Activated CD4-positive, alpha-beta memory T cell treated with anti-CD3 and anti-CD28 coated beads, Interleukin-2, amount 10 ng/mL, durations not matched to agents 7 days and 5 days (primary cell): ENCODE results near the gene FAM171A2. TPM values are rescaled to one million over a fixed set of nuclear protein-coding genes. Genes with fewer than 3 reads are reported as not detected.
A peak's percentile ranks its signal among the peaks of the same experiment; 100 is the strongest.
"Not testable (repeated sequence)": the region's sequence is repeated elsewhere in the genome, so short reads cannot be mapped to it uniquely, and the experiment has no call there.

Experiments used
- CTCF ChIA-PET: fragments of 350-600 bp; sonication (Branson Sonifier 250); formaldehyde crosslinking; loops from one replicate; lab custom pipeline; 2021; ENCODE audit warnings: antibody characterized with exemption, inconsistent platforms; lab: Charles Lee
- POLR2A ChIA-PET: fragments of 350-600 bp; sonication (Branson Sonifier 250); formaldehyde crosslinking; loops from one replicate; lab custom pipeline; 2021; ENCODE audit warnings: antibody characterized with exemption; lab: Charles Lee
- DNase-seq: peaks from one replicate; pipeline ENCODE4 v3.0.0-alpha.2; 2020
- H3K27ac Mint-ChIP-seq: one replicate; pipeline ENCODE4 v1.8.0; 2021; ENCODE audit warnings: mild to moderate bottlenecking, mixed read lengths
- H3K27me3 Mint-ChIP-seq: one replicate; pipeline ENCODE4 v1.8.0; 2021; ENCODE audit warnings: mixed read lengths
- H3K36me3 Mint-ChIP-seq: one replicate; pipeline ENCODE4 v1.8.0; 2021; ENCODE audit warnings: low read depth, mixed read lengths
- H3K4me1 Mint-ChIP-seq: one replicate; pipeline ENCODE4 v1.8.0; 2021; ENCODE audit warnings: mixed read lengths
- H3K4me3 Mint-ChIP-seq: one replicate; pipeline ENCODE4 v1.8.0; 2021; ENCODE audit warnings: mild to moderate bottlenecking, mixed read lengths
- H3K9me3 Mint-ChIP-seq: one replicate; pipeline ENCODE4 v1.8.0; 2021; ENCODE audit warnings: mixed read lengths
- total RNA-seq, 2 experiments: library from RNA; stranded (reverse); gene quantifications; one replicate each; pipeline ENCODE4 v1.2.3, GENCODE V29; 2021

FAM171A2 gene
- under 1 TPM in 1 of 2 experiments, not detected in 1; 0.10 TPM for total RNA-seq

DNA sequence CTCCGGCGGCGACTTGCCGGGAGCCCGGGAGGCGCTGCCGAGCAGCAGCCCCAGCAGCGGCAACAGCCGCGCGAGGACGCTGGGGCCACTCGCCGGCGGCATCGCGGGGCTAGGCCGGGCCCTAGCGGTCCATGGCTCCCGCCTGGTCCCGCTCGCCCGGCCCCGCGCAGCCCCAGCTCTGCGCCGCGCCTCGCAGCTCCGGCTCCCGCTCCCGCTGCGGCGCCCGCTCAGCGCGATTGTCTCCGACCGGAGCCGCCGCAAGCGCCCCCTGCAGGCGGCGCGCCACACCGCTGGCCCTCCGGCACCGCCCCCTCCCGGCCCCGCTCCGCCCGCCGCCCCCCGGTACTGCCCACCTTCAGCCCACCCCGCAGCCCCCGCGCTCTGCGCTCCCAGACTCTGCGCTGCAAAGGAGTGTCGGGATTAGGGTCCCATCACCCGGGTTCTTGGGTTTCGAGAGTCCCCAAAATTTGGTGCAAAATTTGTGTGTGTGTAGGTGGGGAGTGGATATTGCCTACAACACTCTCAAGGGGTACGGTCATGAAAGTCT lies at the start of gene FAM171A2:
Gene FAM171A2, minus strand, starts transcription at position 241 of the 547 bp plus-strand sequence. Its CDS starts 139 bp downstream, at position 102.
- H3K9me3 Mint-ChIP-seq: no peaks in the 10 kb centered on the region
- H3K27ac Mint-ChIP-seq: no peak within 1 kb of the TSS
- no peaks in the 10 kb centered on the region for H3K36me3 Mint-ChIP-seq
- H3K4me1 Mint-ChIP-seq: peaks cover 3% of the 10 kb centered on the region
- ChIA-PET CTCF (interaction anchor here (0.6 to 2.3 kb wide), 17 partner anchors 8 to 326 kb away, joined by 3 to 17 read pairs (median 4); partner anchors contain the start of genes CCDC43, GRN and HDAC5), POLR2A (interaction anchor here (1.0 to 1.9 kb wide), 5 partner anchors 10 to 165 kb away, joined by 3 to 8 read pairs (median 3); no protein-coding TSS in a partner anchor)
- DNase-seq: peak; percentile 68
- H3K27me3 Mint-ChIP-seq: peaks cover 44% of the 10 kb centered on the region
- H3K4me3 Mint-ChIP-seq: peak within 1 kb of the TSS; percentile 70

- peaks cover 16% of the 10 kb centered on the region for H3K36me3 Mint-ChIP-seq
- no peaks in the 10 kb centered on the region for H3K27me3 Mint-ChIP-seq
- ChIA-PET CTCF (no interaction called here), POLR2A (no interaction called here)
- H3K9me3 Mint-ChIP-seq: no peaks in the 10 kb centered on the region
- no peak overlapping the region for H3K27ac Mint-ChIP-seq
- no peaks in the 10 kb centered on the region for H3K4me1 Mint-ChIP-seq
- H3K4me3 Mint-ChIP-seq: no peak overlapping the region
- no peak for DNase-seq
These were observed 45.8 kb upstream of the FAM171A2 start for GRCh38 chr17:44409309-44410028.

DNA sequence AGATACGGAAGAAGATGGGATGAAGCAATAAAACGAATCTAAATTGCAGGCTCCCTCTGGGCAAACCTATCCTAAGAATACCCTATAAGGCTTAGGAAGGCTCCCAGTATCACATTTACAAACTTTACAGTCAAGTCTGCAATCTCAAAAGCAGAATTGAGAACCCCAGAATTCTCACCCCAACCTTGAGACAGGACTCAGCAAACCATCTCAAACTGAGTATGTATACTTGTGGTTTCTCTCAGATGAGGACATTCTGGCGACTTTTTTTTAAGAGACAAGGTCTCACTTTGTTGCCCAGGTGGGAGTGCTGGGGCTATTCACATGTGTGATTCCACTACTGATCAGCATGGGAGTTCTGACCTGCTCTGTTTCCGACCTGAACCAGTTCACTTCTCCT lies 45.1 kb upstream of the FAM171A2 start:
- no peak overlapping the region for H3K27ac Mint-ChIP-seq
- no peak overlapping the region for H3K4me3 Mint-ChIP-seq
- DNase-seq: no peak
- no peaks in the 10 kb centered on the region for H3K9me3 Mint-ChIP-seq
- POLR2A ChIA-PET: no interaction called here
- H3K27me3 Mint-ChIP-seq: no peaks in the 10 kb centered on the region
- no peaks in the 10 kb centered on the region for H3K4me1 Mint-ChIP-seq
- peaks cover 13% of the 10 kb centered on the region for H3K36me3 Mint-ChIP-seq
- CTCF ChIA-PET: no interaction called here

DNA sequence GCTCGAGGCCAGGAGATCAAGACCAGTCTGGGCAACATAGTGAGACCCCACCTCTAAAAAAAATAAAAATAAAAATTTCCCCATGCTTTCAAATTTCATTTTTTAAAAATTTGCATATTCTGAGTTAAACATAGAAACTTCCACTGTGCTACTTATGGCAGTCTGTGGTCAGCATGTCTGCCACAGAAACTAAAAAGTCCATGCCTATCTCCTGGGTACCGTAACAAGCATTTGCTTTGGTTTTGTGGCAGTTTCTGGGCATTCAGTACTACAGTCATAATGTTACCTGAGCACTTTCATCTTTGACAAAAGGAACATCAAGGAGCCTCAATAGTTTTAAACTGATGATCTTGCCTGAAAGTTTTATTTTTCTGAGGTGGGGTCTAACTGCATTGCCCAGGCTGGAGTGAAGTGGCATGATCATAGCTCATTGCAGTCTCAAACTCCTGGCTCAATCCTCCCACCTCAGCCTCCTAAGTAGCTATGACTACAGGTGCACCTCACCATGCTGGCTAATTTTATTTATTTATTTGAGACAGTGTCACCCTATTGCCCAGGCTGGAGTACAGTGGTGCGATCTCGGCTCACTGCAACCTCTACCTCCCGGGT lies 39.0 kb upstream of the FAM171A2 start:
- Mint-ChIP-seq H3K27me3 (no peaks in the 10 kb centered on the region), H3K36me3 (peaks cover 34% of the 10 kb centered on the region), H3K9me3 (no peaks in the 10 kb centered on the region), H3K4me1 (peaks cover 11% of the 10 kb centered on the region), H3K27ac (no peak overlapping the region), H3K4me3 (no peak overlapping the region)
- DNase-seq: no peak
- ChIA-PET POLR2A (interaction anchor here (0.6 kb wide), 1 partner anchor 23 kb away, joined by 3 read pairs; no protein-coding TSS in a partner anchor), CTCF (no interaction called here)

DNA sequence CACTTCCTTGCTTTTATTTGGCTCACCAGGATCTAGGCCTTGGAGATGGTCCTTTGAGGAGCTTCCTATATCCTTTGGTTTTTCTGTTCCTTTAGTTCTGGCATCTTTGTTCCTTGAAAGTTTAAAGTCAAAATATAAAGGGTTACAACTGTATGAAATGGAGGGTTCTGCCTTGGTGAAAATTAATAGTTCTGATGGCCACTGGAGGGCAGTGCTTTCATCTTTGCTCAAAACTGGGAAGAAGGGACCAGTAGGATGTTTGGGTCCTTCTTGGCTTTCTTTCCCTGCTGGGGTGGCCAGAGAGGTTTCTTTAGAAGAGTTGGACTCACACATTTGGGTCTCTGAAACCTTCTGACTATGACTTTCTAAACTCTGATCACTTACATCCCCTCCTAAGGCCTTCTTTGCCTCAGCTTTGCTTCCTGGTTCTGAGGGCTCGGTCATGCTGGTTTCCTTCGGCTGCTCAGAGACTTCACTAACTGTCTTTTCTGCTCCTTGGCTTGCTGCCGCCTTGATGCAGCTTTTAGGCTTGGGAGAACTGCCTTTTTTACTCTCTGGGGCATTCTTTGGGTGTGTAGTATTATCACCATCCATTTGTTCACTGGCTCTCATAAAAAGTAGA lies 36.7 kb upstream of the FAM171A2 start:
- ChIA-PET POLR2A (no interaction called here), CTCF (interaction anchor here (0.6 to 2.4 kb wide), 3 partner anchors 15 to 256 kb away, joined by 3 to 14 read pairs (median 4); no protein-coding TSS in a partner anchor)
- Mint-ChIP-seq H3K4me1 (peaks cover 11% of the 10 kb centered on the region), H3K36me3 (peaks cover 41% of the 10 kb centered on the region), H3K9me3 (no peaks in the 10 kb centered on the region), H3K27ac (no peak overlapping the region), H3K4me3 (no peak overlapping the region), H3K27me3 (no peaks in the 10 kb centered on the region)
- no peak for DNase-seq

DNA sequence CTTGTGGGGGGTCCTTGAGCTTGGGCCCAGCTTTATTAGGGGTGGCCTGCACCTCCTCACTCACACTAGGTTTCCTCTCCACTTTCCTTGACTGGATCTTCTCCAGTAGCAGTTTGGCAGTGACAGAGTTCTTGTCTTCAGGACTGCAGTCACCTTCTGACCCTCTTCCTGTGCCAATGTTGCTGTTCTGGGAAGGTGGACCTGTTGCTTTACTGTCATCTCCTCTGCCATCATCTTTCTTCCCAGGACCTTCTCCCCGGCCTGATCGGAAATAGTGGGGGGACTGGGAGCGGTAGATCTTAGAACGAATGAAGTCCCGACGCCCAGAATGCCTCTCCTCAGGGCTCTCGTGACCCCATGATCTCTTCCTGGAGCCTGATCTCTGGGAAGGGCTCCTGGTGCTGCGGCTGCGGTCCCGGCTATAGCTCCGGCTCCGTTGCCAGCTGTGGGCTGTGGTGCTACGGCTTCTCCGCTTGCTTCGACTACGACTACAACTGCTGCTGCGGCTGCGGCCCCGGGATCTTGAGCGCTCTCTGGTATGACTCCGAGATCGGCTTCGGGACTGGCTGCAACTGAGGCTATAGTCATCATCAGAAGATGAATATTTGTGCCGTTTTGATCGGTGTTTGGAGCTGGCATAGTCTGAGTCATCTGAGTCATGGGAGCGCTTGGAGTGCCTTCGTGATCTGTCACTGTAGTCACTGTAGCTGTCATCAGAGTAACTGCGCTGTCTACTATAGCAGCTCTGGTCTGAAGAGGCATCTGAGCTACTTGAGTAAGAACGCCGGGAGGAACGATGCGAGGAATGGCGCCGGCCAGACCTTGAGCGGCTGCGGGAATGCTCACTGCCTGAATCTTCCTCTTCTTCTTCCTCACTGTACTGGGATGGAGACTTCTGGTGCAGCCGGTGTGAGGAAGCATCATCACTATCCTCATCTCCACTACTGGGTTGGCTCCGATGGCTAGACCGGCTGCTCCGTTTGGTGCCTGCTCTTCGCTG lies 35.3 kb upstream of the FAM171A2 start:
- Mint-ChIP-seq H3K4me3 (no peak overlapping the region), H3K9me3 (no peaks in the 10 kb centered on the region), H3K36me3 (peaks cover 35% of the 10 kb centered on the region), H3K27ac (no peak overlapping the region), H3K27me3 (no peaks in the 10 kb centered on the region), H3K4me1 (peaks cover 19% of the 10 kb centered on the region)
- CTCF ChIA-PET: interaction anchor here (0.7 to 2.4 kb wide), 2 partner anchors 23 to 124 kb away, joined by 3 to 14 read pairs; no protein-coding TSS in a partner anchor
- DNase-seq: no peak
- POLR2A ChIA-PET: no interaction called here

GRCh38 chr17:44397479-44398440 lies 34.1 kb upstream of the FAM171A2 start:
- DNase-seq: no peak

DNA sequence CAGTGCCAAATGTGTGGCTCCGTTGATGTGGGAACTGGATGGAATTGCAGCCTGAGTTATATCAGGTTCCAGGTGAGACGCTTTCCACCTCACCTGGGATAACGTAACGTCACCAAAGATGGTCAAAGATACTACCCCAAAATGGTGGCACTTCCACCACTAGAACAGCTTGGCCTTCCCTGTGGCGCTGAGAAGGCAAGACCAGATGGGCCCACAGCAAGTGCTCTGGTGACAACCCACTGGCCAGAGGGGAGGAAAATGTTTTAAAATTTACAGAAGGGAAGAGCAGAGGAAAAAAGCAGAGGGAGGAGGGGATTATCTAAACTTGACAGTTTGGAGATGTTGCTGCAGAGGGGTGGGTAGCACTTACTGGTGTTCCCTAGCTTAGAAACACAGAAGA lies 33.3 kb upstream of the FAM171A2 start:
- Mint-ChIP-seq H3K4me1 (peaks cover 14% of the 10 kb centered on the region), H3K27me3 (no peaks in the 10 kb centered on the region), H3K9me3 (no peaks in the 10 kb centered on the region), H3K27ac (no peak overlapping the region), H3K36me3 (peaks cover 35% of the 10 kb centered on the region), H3K4me3 (no peak overlapping the region)
- DNase-seq: no peak
- ChIA-PET POLR2A (no interaction called here), CTCF (no interaction called here)

More at GRCh38 chr17:44397479-44398440, 34.1 kb upstream of the FAM171A2 start:
- Mint-ChIP-seq H3K9me3 (no peaks in the 10 kb centered on the region), H3K4me3 (no peak overlapping the region), H3K27ac (no peak overlapping the region), H3K27me3 (no peaks in the 10 kb centered on the region), H3K4me1 (peaks cover 19% of the 10 kb centered on the region), H3K36me3 (peaks cover 35% of the 10 kb centered on the region)
- POLR2A ChIA-PET: no interaction called here
- CTCF ChIA-PET: no interaction called here

- no peak for DNase-seq
- Mint-ChIP-seq H3K4me3 (no peak overlapping the region), H3K4me1 (peaks cover 16% of the 10 kb centered on the region), H3K9me3 (no peaks in the 10 kb centered on the region), H3K36me3 (peaks cover 23% of the 10 kb centered on the region), H3K27ac (no peak overlapping the region), H3K27me3 (no peaks in the 10 kb centered on the region)
- CTCF ChIA-PET: no interaction called here
- POLR2A ChIA-PET: no interaction called here
These were observed 31.2 kb upstream of the FAM171A2 start for GRCh38 chr17:44394833-44395232.

- not testable (repeated sequence) for H3K4me3 Mint-ChIP-seq, DNase-seq, H3K27ac Mint-ChIP-seq, H3K27me3 Mint-ChIP-seq, H3K9me3 Mint-ChIP-seq
- ChIA-PET CTCF (interaction anchor here (0.5 kb wide), 1 partner anchor 315 kb away, joined by 3 read pairs; no protein-coding TSS in a partner anchor), POLR2A (interaction anchor here (0.7 kb wide), 1 partner anchor 104 kb away, joined by 3 read pairs; no protein-coding TSS in a partner anchor)
- H3K4me1 Mint-ChIP-seq: peaks cover 21% of the 10 kb centered on the region
- peaks cover 20% of the 10 kb centered on the region for H3K36me3 Mint-ChIP-seq
These were observed 30.5 kb upstream of the FAM171A2 start for GRCh38 chr17:44394112-44394511.

GRCh38 chr17:44390250-44390870 lies 26.7 kb upstream of the FAM171A2 start:
- H3K4me3 Mint-ChIP-seq: no peak overlapping the region
- no peaks in the 10 kb centered on the region for H3K9me3 Mint-ChIP-seq
- H3K36me3 Mint-ChIP-seq: peaks cover 3% of the 10 kb centered on the region
- CTCF ChIA-PET: interaction anchor here (1.0 to 1.1 kb wide), 2 partner anchors 27 to 38 kb away, joined by 4 read pairs; partner anchors contain the start of gene FAM171A2
- no peak for DNase-seq
- no peak overlapping the region for H3K27ac Mint-ChIP-seq
- peaks cover 22% of the 10 kb centered on the region for H3K4me1 Mint-ChIP-seq
- peaks cover 8% of the 10 kb centered on the region for H3K27me3 Mint-ChIP-seq
- POLR2A ChIA-PET: interaction anchor here (1.0 kb wide), 1 partner anchor 27 kb away, joined by 3 read pairs; the partner anchor contains the start of gene FAM171A2
